SK-N-MC (cell line): ENCODE results near the gene TIGD3.

Experiments
- EZH2 ChIP-seq: fragments of 200-600 bp; sonication (generic); IDR thresholded peaks from one replicate; pipeline ENCODE4 v1.6.1; 2017; ENCODE audit warnings: antibody characterized with exemption
- FOXP2 ChIP-seq: optimal IDR thresholded peaks from 2 replicates; pipeline ENCODE3; 2011; ENCODE audit warnings: mild to moderate bottlenecking, moderate library complexity; ENCODE audit not compliant: insufficient read depth; ENCODE audit errors: extremely low read length, control extremely low read depth
- POLR2AphosphoS5 ChIP-seq: IDR thresholded peaks from 2 replicates; pipeline ENCODE4 v1.6.1; 2012; ENCODE audit warnings: mild to moderate bottlenecking, low read depth, low read length, borderline replicate concordance

GRCh38 chr11:65311170-65311678 lies 43.3 kb upstream of the TIGD3 start:
- no peak for TF ChIP-seq POLR2AphosphoS5
- TF ChIP-seq EZH2: no peak
- TF ChIP-seq FOXP2: no peak
